ENCODE data around the gene F2RL3.
A peak's percentile ranks its signal among the peaks of the same experiment; 100 is the strongest.

DNA sequence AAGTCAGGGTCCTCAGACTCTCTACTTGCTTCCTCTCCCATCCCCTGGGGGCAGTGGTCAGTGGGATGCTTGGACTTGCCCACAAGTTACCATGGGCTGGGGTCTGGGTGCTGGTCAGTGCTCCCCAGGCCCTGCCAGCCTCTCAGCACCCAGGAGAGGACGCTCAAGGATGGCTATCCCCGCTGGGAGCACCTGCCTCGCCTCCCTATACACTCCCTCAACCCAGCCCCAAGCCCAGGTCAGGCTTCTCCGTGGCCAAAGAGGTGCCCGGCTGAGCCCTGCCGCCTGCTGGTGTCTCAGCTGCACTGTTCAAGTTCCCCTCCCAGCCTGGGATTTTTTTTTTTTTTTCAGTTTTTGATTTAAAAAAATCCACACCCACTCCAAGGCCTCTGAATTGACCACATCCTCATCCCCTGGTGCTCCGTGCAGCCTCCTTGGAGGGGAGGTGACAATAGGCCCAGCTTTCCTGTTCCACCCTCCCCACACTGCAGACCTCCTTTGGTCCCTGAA lies 10.8 kb downstream of the F2RL3 start:
- TF ChIP-seq, protein P1, sequence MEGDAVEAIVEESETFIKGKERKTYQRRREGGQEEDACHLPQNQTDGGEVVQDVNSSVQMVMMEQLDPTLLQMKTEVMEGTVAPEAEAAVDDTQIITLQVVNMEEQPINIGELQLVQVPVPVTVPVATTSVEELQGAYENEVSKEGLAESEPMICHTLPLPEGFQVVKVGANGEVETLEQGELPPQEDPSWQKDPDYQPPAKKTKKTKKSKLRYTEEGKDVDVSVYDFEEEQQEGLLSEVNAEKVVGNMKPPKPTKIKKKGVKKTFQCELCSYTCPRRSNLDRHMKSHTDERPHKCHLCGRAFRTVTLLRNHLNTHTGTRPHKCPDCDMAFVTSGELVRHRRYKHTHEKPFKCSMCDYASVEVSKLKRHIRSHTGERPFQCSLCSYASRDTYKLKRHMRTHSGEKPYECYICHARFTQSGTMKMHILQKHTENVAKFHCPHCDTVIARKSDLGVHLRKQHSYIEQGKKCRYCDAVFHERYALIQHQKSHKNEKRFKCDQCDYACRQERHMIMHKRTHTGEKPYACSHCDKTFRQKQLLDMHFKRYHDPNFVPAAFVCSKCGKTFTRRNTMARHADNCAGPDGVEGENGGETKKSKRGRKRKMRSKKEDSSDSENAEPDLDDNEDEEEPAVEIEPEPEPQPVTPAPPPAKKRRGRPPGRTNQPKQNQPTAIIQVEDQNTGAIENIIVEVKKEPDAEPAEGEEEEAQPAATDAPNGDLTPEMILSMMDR (IDR thresholded peaks at IDR 0.05 in 4 of 5, conservative IDR thresholded peaks at IDR 0.05 in 1 of 5) = peak in 2 of 5 experiments; percentile 23 to 32
- TF ChIP-seq POLR2A (IDR thresholded peaks at IDR 0.05) = no peak
